Dendritic cell treated with granulocyte-macrophage colony-stimulating factor and Interleukin-4, amounts not matched to agents 40 ng/mL and 50 ng/mL, for 4 days (primary cell): Measurements from ENCODE around the gene RHNO1.

Source experiments
- H3K27ac Mint-ChIP-seq: one replicate; pipeline ENCODE4 v1.8.0; 2022; ENCODE audit warnings: mild to moderate bottlenecking, mixed read lengths
- H3K27me3 Mint-ChIP-seq: one replicate; pipeline ENCODE4 v1.8.0; 2022; ENCODE audit warnings: mild to moderate bottlenecking, mixed read lengths
- H3K36me3 Mint-ChIP-seq: one replicate; pipeline ENCODE4 v1.8.0; 2022; ENCODE audit warnings: low read depth, mixed read lengths
- H3K4me1 Mint-ChIP-seq: one replicate; pipeline ENCODE4 v1.8.0; 2022; ENCODE audit warnings: low read depth, mixed read lengths
- H3K4me3 Mint-ChIP-seq: one replicate; pipeline ENCODE4 v1.8.0; 2022; ENCODE audit warnings: mild to moderate bottlenecking, moderate library complexity, mixed read lengths
- H3K9me3 Mint-ChIP-seq: one replicate; pipeline ENCODE4 v1.8.0; 2022; ENCODE audit warnings: mixed read lengths
- intact Hi-C: fragments of 100-400 bp; cut with micrococcal nuclease; formaldehyde crosslinking; loops from one replicate; pipeline ENCODE4 v1.15.0; 2022

Gene RHNO1

DNA sequence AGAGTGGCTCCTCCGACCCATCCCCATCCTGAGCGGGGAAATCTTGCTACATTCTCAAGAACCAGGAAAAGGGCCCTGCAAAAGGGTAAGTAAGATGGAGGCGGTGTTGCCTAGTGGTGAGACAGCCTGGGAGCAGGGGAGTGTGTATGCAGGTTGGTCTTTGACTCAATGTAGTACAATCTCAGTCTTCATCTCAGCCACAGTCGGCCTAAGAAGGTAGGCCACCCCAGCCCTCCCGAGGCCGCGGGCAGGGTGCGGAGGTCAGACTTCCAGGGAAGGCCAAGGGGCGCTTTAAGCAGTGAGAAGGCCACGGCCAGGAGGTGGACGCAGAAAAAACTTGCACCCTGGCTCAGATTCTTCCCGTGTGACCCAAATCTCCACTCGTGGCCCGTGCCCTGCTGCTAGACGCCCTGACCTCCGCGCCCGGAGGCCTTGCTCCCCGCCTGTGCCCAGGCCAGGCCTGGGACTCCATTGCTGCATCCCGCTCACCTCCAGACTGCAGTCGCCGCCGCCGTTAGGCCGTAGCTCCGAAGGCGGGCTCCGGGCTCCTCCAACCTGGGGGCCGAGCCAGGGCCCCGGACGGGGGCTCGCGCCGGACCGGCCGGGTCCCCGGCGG, 484 bp upstream of the RHNO1 start:
- peaks cover 36% of the 10 kb centered on the region for H3K4me1 Mint-ChIP-seq
- H3K36me3 Mint-ChIP-seq, result peaks cover 32% of the 10 kb centered on the region
- H3K27ac Mint-ChIP-seq, result peak overlapping the region; percentile 92
- H3K27me3 Mint-ChIP-seq, result no peaks in the 10 kb centered on the region
- intact Hi-C loops, result no loop called here
- H3K4me3 Mint-ChIP-seq, result peak overlapping the region; percentile 82
- no peaks in the 10 kb centered on the region for H3K9me3 Mint-ChIP-seq

DNA sequence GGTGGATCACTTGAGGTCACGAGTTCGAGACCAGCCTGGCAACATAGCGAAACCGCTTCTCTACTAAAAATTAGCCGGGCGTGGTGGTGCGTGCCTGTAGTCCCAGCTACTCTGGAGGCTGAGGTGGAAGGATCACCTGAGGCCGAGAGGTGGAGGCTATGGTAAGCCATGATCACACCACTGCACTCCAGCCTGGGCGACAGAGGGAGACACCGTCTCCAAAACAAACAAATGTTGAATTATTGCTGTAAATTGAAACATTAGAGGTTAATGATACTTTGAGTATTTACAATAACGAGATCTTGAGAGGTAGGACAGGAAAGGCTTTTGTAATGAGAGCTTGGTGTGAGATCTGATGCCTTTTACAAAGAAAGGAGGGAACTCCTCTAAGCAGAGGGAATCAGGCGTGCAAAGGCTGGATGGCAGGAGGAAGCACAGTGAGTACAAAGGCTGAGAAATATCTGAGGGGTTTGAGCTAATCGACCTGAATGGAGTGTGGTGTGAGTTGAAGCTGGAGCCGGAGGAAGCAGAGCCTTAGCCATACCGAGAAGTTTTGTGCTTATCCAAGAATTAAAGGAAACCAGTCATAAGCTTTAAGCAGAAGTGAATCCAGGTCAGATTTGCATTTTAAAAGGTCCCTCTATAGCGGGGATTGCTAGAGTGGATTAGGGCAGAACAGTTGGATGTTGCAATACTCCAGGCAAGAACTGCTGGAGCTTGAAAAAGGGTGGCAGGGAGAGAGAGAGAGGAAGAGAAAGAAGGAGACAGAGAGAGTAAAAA, 1.1 kb downstream of the RHNO1 start:
- Mint-ChIP-seq H3K4me3 (peak overlapping the region; percentile 85), H3K27ac (peak overlapping the region; percentile 92), H3K4me1 (peaks cover 44% of the 10 kb centered on the region), H3K27me3 (no peaks in the 10 kb centered on the region), H3K9me3 (no peaks in the 10 kb centered on the region), H3K36me3 (peaks cover 38% of the 10 kb centered on the region)
- intact Hi-C loops, result loop anchor here (1.0 to 2.0 kb wide), 2 partner anchors 12 to 65 kb away; partner anchors contain the start of genes ITFG2 and TULP3

DNA sequence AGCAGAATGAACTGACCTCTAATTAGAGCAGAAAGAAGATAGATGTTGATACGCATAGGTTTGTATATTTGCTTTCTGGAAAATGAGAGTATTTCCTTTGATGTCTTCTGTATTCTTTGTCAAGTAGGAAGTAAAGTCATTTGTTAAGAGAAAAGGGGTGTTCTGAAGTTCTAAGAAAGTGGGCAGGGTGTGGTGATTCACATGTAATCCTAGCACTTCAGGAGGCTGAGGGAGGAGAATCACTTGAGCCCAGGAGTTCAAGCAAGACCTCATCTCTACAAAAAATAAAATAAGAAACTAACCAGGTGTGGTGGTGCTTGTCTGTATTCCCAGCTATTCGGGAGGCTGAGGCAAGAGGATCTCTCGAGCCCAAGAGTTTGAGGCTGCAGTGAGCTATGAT, 2.8 kb downstream of the RHNO1 start:
- intact Hi-C loops, result loop anchor here (2.0 kb wide), 1 partner anchor 67 kb away; the partner anchor contains the start of gene ITFG2
- Mint-ChIP-seq H3K27ac (peak overlapping the region; percentile 92), H3K36me3 (peaks cover 51% of the 10 kb centered on the region), H3K4me3 (peak overlapping the region; percentile 48), H3K9me3 (no peaks in the 10 kb centered on the region), H3K27me3 (no peaks in the 10 kb centered on the region), H3K4me1 (peaks cover 56% of the 10 kb centered on the region)

DNA sequence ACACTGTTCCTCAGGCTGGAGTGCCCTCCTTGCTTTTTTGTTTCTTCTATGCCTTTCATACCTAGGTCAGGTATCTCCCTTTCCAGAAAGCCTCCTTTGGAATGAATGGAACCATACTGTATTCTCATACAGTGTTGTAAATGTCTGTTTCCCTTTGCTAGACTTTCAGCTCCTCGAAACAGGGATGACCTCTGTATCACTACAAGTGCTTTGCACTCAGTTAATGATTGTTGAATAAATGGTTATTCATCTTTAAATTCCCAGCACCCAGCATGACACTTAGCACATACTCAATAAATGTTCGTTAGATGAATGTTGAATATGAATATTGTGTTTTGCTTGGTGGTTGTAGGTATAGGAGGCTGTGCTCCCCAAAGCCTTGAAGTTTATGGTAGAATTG, 7.8 kb downstream of the RHNO1 start:
- Mint-ChIP-seq H3K9me3 (no peaks in the 10 kb centered on the region), H3K27me3 (no peaks in the 10 kb centered on the region), H3K4me1 (peaks cover 32% of the 10 kb centered on the region), H3K27ac (peak overlapping the region; percentile 66), H3K4me3 (no peak overlapping the region), H3K36me3 (peaks cover 63% of the 10 kb centered on the region)
- intact Hi-C loops, result loop anchor here (2.0 kb wide), 1 partner anchor 60 kb away; no protein-coding TSS in a partner anchor

DNA sequence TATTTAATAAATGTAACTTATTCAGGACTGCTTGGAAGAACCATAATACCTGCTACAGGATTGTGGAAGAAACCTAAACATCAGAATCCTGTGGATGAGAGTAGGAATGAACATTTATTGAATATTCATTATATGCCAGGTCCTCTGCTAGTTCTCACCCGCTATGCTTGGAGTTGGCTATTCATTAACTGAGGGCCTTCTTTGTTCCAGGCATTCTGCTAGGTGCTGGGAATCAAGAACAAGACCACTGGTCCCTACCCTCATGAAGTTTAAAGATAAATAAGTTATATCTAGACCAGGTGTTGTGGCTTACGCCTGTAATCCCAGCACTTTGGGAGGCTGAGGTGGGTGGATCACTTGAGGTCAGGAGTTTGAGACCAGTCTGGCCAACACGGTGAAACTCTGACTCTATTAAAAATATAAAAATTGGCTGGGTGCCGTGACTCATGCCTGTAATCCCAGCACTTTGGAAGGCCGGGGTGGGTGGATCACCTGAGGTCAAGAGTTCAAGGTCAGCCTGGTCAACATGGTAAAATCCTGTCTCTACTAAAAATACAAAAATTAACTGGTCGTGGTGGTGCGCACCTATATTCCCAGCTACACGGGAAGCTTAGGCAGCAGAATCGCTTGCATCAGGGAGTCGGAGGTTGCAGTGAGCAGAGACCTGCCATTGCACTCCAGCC, 9.9 kb downstream of the RHNO1 start:
- Mint-ChIP-seq H3K27me3 (no peaks in the 10 kb centered on the region), H3K4me1 (peaks cover 42% of the 10 kb centered on the region), H3K4me3 (no peak overlapping the region), H3K9me3 (no peaks in the 10 kb centered on the region), H3K36me3 (peaks cover 59% of the 10 kb centered on the region), H3K27ac (no peak overlapping the region)
- intact Hi-C loops, result no loop called here

DNA sequence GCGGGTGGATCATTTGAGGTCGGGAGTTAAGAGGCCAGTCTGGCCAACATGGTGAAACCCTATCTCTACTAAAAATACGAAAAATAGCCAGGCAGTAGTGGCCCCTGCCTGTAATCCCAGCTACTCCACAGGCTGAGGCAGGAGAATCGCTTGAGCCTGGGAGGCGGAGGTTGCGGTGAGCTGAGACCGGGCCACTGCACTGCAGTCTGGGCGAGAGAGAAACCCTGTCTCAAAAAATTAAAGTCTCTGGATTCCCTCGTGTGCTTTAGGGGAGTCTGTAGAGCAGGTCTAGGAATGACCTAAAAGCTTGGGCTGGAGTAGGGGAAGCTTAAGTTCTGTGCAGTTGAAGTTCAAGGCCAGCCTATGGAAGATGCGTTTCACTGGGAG, 13.0 kb downstream of the RHNO1 start:
- H3K9me3 Mint-ChIP-seq, result no peaks in the 10 kb centered on the region
- H3K36me3 Mint-ChIP-seq, result peaks cover 41% of the 10 kb centered on the region
- peak overlapping the region; percentile 81 for H3K4me3 Mint-ChIP-seq
- peaks cover 20% of the 10 kb centered on the region for H3K4me1 Mint-ChIP-seq
- intact Hi-C loops, result loop anchor here (1.0 kb wide), 1 partner anchor 12 kb away; no protein-coding TSS in a partner anchor
- no peaks in the 10 kb centered on the region for H3K27me3 Mint-ChIP-seq
- H3K27ac Mint-ChIP-seq, result peak overlapping the region; percentile 71

DNA sequence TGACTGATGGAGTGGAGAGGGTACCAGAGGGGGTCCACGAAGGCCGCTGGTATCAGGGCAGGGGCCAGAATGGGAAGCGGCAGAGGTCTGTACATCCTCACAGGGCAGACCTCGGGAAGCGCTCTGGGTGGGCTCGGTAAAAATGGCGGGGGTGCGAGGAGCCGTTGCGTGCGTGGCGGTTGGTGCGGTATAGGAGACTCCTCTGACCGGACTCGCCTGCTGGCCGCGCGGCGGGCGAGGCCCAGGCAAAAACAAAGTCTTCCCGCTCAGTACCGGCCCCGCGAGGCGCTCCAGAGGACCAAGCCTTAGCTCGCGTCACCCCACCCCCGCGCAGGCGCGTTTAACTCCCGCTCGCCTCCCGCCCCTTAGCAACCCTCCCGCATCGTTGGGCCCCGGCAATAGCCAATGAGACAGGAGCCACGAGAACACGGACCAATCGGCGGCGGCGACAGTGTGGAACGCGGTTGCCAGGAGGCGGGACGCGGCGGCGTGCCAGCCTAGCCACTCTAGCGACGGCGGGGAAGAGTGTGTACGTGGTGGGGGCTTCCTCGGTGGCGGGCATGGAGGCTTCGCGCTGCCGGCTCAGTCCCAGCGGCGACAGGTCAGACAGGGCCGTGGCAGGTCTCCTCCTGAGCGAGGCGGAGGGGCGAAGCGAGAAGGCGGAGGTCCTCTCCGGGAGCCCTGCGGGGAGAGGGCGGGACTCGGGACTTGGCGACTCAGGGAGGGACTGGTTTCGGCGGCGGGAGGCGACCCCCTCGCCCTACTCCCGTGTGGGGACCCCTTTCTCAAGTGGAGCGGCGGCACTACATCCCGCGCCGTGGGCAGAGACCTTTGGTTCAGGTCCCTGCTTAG, 13.6 kb downstream of the RHNO1 start, which contains the start of gene TULP3:
TSS of gene TULP3 (plus strand) at position 504 of the 852 bp plus-strand sequence. CDS start at position 561, 57 bp downstream.
- Mint-ChIP-seq H3K27me3 (no peaks in the 10 kb centered on the region), H3K9me3 (no peaks in the 10 kb centered on the region), H3K27ac (peak within 1 kb of the TSS; percentile 71), H3K36me3 (peaks cover 35% of the 10 kb centered on the region), H3K4me3 (peak within 1 kb of the TSS; percentile 81), H3K4me1 (peaks cover 17% of the 10 kb centered on the region)
- intact Hi-C loops, result loop anchor here (1.0 kb wide), 1 partner anchor 12 kb away; no protein-coding TSS in a partner anchor

DNA sequence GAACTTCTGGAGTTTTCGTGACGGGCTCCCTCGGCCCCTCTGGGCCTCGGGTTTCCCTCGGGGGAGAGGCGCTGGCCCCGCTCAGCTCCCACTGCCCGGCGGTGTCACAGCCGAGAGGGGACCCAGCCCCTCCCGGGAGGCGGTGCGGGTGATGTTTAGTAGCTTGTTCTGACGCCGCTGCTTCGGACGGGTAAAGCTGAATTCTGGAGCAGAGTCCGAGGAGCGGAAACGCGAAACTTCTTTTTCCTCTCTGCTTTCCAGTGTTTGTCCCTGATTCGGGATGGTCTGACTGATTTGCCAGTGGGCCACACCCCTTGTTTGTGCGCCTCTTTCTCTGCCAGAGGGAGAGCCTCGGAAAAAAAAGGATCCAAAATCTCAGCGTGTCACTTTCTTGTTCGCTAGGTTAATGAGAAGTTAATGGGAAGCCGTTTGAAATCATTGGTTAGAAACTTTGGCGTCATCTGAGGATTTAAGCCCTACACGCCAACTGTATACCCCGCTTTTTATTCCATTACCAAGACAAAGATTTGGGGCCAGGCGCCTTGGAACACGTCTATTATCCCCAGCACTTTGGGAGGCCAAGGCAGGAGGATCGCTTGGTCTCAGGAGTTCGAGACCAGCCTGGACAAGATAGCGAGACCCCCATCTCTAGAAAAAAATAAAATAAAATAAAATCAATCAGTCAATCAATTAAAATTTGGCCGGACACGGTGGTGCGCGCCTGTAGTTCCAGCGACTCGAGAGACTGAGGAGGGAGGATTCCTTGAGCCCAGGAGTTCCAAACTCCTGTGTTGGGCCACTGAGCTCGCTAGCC, 14.4 kb downstream of the RHNO1 start:
- Mint-ChIP-seq H3K9me3 (no peaks in the 10 kb centered on the region), H3K27me3 (no peaks in the 10 kb centered on the region), H3K36me3 (peaks cover 28% of the 10 kb centered on the region), H3K27ac (peak overlapping the region; percentile 71), H3K4me1 (peaks cover 17% of the 10 kb centered on the region), H3K4me3 (peak overlapping the region; percentile 81)
- intact Hi-C loops, result no loop called here

DNA sequence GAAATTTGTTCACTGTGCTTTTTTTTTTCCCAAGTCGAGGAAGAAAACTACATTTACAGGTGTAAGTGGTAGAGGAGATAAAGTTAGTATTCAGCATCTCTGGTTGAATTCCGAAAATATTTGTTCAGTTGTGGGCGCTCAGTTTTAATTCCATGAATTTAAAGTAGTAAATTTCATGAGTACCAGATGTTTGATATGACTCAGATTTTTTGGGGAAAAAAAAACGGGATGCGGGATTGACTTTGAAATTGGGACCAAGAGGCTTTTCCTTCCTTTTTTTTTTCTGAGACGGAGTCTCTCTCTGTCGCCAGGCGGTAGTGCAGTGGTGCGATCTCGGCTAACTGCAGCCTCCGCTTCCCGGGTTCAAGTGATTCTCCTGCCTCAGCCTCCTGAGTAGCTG, 15.2 kb downstream of the RHNO1 start:
- no peak overlapping the region for H3K27ac Mint-ChIP-seq
- H3K36me3 Mint-ChIP-seq, result peaks cover 24% of the 10 kb centered on the region
- intact Hi-C loops, result no loop called here
- H3K9me3 Mint-ChIP-seq, result no peaks in the 10 kb centered on the region
- H3K27me3 Mint-ChIP-seq, result no peaks in the 10 kb centered on the region
- H3K4me1 Mint-ChIP-seq, result peaks cover 17% of the 10 kb centered on the region
- H3K4me3 Mint-ChIP-seq, result no peak overlapping the region

DNA sequence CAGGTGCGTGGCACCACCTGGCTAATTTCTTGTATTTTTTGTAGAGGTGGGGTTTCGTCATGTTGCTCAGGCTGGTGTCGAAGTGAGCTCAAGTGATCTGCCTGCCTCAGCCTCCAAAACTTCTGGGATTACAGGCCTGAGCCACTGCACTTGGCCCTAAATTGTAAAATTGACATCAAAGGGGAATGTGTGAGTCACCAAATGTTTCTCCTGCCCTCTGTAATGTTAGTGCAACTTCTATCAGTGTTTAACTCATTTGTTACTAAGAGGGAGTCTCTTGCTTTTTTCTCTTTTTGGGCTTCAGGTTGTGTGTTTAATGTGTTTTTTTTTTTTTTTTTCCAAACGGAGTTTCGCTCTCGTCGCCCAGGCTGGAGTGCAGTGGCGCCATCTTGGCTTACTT, 16.0 kb downstream of the RHNO1 start:
- intact Hi-C loops, result no loop called here
- H3K27me3 Mint-ChIP-seq, result no peaks in the 10 kb centered on the region
- H3K9me3 Mint-ChIP-seq, result no peaks in the 10 kb centered on the region
- no peak overlapping the region for H3K4me3 Mint-ChIP-seq
- H3K27ac Mint-ChIP-seq, result no peak overlapping the region
- peaks cover 17% of the 10 kb centered on the region for H3K4me1 Mint-ChIP-seq
- H3K36me3 Mint-ChIP-seq, result peaks cover 17% of the 10 kb centered on the region

DNA sequence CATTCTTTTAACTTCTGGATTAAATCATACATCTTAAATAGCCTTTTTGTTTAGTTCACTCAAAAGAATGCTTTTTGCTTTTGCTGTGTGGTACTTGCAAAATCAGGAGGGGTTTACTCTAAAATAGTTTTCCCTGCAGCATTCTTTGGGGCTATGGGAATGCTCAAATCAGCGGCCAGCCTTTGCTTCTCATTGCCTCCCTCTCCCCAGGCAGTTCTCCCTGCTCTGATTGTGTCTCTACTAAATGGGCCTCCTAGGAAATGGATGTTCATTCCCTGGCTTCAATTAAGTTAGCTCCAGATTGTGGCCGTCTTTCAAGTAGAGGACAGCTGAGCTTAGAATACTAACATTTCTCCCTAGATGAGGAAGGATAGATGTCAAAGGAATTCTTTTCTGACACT, 18.0 kb downstream of the RHNO1 start:
- H3K4me1 Mint-ChIP-seq, result peaks cover 11% of the 10 kb centered on the region
- no peaks in the 10 kb centered on the region for H3K9me3 Mint-ChIP-seq
- H3K36me3 Mint-ChIP-seq, result no peaks in the 10 kb centered on the region
- no peak overlapping the region for H3K4me3 Mint-ChIP-seq
- H3K27ac Mint-ChIP-seq, result no peak overlapping the region
- intact Hi-C loops, result no loop called here
- no peaks in the 10 kb centered on the region for H3K27me3 Mint-ChIP-seq

DNA sequence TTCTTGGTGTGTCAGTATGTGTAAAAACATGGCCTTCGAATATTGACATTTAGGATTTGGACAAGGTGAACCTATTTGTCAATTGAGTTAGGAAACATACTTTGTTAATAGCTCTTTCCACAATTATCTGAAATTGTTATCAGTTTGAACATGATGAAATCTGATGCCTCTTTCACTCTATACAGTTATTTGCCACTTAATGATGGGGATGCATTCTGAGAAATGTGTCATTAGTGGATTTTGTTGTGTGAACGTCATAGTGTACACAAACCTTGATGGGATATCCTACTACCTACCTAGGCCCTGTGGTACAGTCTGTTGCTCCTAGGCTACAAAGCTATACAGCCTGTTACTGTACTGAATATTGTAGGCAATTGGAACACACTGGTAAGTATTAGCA, 18.5 kb downstream of the RHNO1 start:
- intact Hi-C loops, result no loop called here
- Mint-ChIP-seq H3K27ac (no peak overlapping the region), H3K4me3 (no peak overlapping the region), H3K9me3 (no peaks in the 10 kb centered on the region), H3K4me1 (peaks cover 7% of the 10 kb centered on the region), H3K27me3 (no peaks in the 10 kb centered on the region), H3K36me3 (no peaks in the 10 kb centered on the region)

DNA sequence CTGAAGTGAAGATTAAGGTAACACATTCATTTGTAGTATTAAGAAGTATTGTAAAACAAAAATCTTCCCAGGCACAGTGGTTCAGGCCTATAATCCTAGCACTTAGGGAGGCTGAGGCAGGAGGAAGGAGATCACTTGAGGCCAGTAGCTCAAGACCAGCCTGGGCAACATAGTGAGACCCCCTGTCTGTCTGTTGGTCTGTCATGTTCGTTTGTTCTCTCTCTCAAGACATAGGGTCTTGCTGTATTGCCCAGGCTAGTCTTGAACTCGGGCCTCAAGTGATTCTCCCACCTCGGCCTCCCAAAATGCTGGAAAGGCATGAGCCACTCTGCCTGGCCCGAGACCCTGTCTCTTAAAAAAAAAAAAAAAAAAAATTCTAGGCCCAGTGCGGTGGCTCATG, 20.4 kb downstream of the RHNO1 start:
- intact Hi-C loops, result no loop called here
- no peak overlapping the region for H3K27ac Mint-ChIP-seq
- H3K4me1 Mint-ChIP-seq, result no peaks in the 10 kb centered on the region
- no peak overlapping the region for H3K4me3 Mint-ChIP-seq
- H3K27me3 Mint-ChIP-seq, result no peaks in the 10 kb centered on the region
- no peaks in the 10 kb centered on the region for H3K36me3 Mint-ChIP-seq
- no peaks in the 10 kb centered on the region for H3K9me3 Mint-ChIP-seq
